Measurements from ENCODE around the gene LY86. TPM values are rescaled to one million over a fixed set of nuclear protein-coding genes. Genes with fewer than 3 reads are reported as not detected.

LY86 gene
- total and polyA plus RNA-seq, 9 of the 15 experiments (the other 6 are each of a cell fraction or from before 2014, with no cell fraction given) = 0.08 to 0.20 TPM; not detected in 7

GRCh38 chr6:6650839-6651238, 62.3 kb downstream of the LY86 start:
- H3K4me2 ChIP-seq (ENCODE audit: insufficient read depth, low read length) = no peak overlapping the region
- in situ Hi-C loops (cut with MboI) = no loop called here
- ATAC-seq (no peak), FAIRE-seq (no peak), DNase-seq (ENCODE audit: extremely low read depth in 1 of 4, low spot score in 3 of 4) (no peak)
- no TSS peak for BruUV-seq (replicated peaks)
- H3K9me3 ChIP-seq (replicated peaks; ENCODE audit: control insufficient read depth, insufficient read depth, low read depth, low read length) = no peaks in the 10 kb centered on the region
- peaks cover 0 to 30% of the 10 kb centered on the region in 2 experiments; a peak in 4 of 5 replicates for H3K4me1 ChIP-seq (replicated peaks in 1 of 2; ENCODE audit: control insufficient read depth in 2 of 2, insufficient read depth in 2 of 2, low read length in 2 of 2)
- no peak overlapping the region for H3K9ac ChIP-seq (ENCODE audit: insufficient read depth in 1 of 2, low read depth in 2 of 2, low read length in 2 of 2)
- no peak overlapping the region for H3K27ac ChIP-seq (ENCODE audit: extremely low read depth, low read depth, low read length)
- no peaks in the 10 kb centered on the region for H3K36me3 ChIP-seq (ENCODE audit: control insufficient read depth, insufficient read depth, low read length)
- intact Hi-C loops (cut with micrococcal nuclease) = no loop called here
- CTCF ChIA-PET (ENCODE audit: low intra/inter-chr PET ratio) = no interaction called here
- no peak overlapping the region for H3K4me3 ChIP-seq
- no peaks in the 10 kb centered on the region for H3K9me1 ChIP-seq (ENCODE audit: control insufficient read depth, insufficient read depth, low read length)
- 0 out of 5 replicates have a peak, but pooled peaks cover 0 to 3% of the 10 kb centered on the region in 2 experiments for H3K27me3 ChIP-seq (ENCODE audit: control insufficient read depth in 2 of 2, insufficient read depth in 2 of 2, low read length in 2 of 2)
- POLR2A ChIA-PET = interaction anchor here (0.6 kb wide), 1 partner anchor 25 kb away, joined by 4 read pairs; no protein-coding TSS in a partner anchor
- no peaks in the 10 kb centered on the region for H3K79me2 ChIP-seq (ENCODE audit: control insufficient read depth, insufficient read depth, low read length)
- peak; percentile 70 for TF ChIP-seq ZNF146 (CRISPR knock-in tag; IDR thresholded peaks at IDR 0.05; ENCODE audit: unreplicated experiment)
- no peak for TF ChIP-seq POLR2AphosphoS5 (IDR thresholded peaks at IDR 0.05; ENCODE audit: control insufficient read depth, insufficient read depth, low read depth, low read length)
- no peak overlapping the region for H2AFZ ChIP-seq (ENCODE audit: low read depth, low read length)
- H4K20me1 ChIP-seq (replicated peaks; ENCODE audit: control insufficient read depth, insufficient read depth, low read length) = no peaks in the 10 kb centered on the region

- no peak overlapping the region for H3K4me3 ChIP-seq
- no peak for FAIRE-seq
- 0 out of 5 replicates have a peak, but pooled peaks cover 0 to 2% of the 10 kb centered on the region in 2 experiments for H3K27me3 ChIP-seq (ENCODE audit: control insufficient read depth in 2 of 2, insufficient read depth in 2 of 2, low read length in 2 of 2)
- H3K4me1 ChIP-seq (replicated peaks in 1 of 2; ENCODE audit: control insufficient read depth in 2 of 2, insufficient read depth in 2 of 2, low read length in 2 of 2) = peaks cover 0 to 30% of the 10 kb centered on the region in 2 experiments; a peak in 4 of 5 replicates
- no peaks in the 10 kb centered on the region for H3K9me3 ChIP-seq (replicated peaks; ENCODE audit: control insufficient read depth, insufficient read depth, low read depth, low read length)
- H3K4me2 ChIP-seq (ENCODE audit: insufficient read depth, low read length) = no peak overlapping the region
- in situ Hi-C loops (cut with MboI) = no loop called here
- no peaks in the 10 kb centered on the region for H4K20me1 ChIP-seq (replicated peaks; ENCODE audit: control insufficient read depth, insufficient read depth, low read length)
- no peak for ATAC-seq
- no peak overlapping the region for H3K27ac ChIP-seq (ENCODE audit: extremely low read depth, low read depth, low read length)
- TF ChIP-seq NR3C1 (CRISPR knock-in tag; IDR thresholded peaks at IDR 0.05) = no peak
- no peak for TF ChIP-seq ZBTB11 (CRISPR knock-in tag; IDR thresholded peaks at IDR 0.05)
- no peak for TF ChIP-seq FOS (IDR thresholded peaks at IDR 0.05; ENCODE audit: extremely low read depth, insufficient read length)
- H3K79me2 ChIP-seq (ENCODE audit: control insufficient read depth, insufficient read depth, low read length) = no peaks in the 10 kb centered on the region
- no peak overlapping the region for H2AFZ ChIP-seq (ENCODE audit: low read depth, low read length)
- H3K36me3 ChIP-seq (ENCODE audit: control insufficient read depth, insufficient read depth, low read length) = no peaks in the 10 kb centered on the region
- ChIA-PET POLR2A (interaction anchor here (0.6 kb wide), 1 partner anchor 10 kb away, joined by 4 read pairs; no protein-coding TSS in a partner anchor), CTCF (ENCODE audit: low intra/inter-chr PET ratio) (no interaction called here)
- H3K9me1 ChIP-seq (ENCODE audit: control insufficient read depth, insufficient read depth, low read length) = no peaks in the 10 kb centered on the region
- no peak overlapping the region for H3K9ac ChIP-seq (ENCODE audit: insufficient read depth in 1 of 2, low read depth in 2 of 2, low read length in 2 of 2)
- DNase-seq (ENCODE audit: extremely low read depth in 1 of 4, low spot score in 3 of 4) = no peak
- intact Hi-C loops (cut with micrococcal nuclease) = no loop called here
- BruUV-seq (replicated peaks) = no TSS peak
Measured at GRCh38 chr6:6651335-6651734, 62.8 kb downstream of the LY86 start.
